HepG2 (cell line): ENCODE data around the gene FNDC7. TPM values are rescaled to one million over a fixed set of nuclear protein-coding genes. Genes with fewer than 3 reads are reported as not detected.
A peak's percentile ranks its signal among the peaks of the same experiment; 100 is the strongest.

ENCODE experiments used
- AFF4 ChIP-seq: sonication (generic); formaldehyde crosslinking; IDR thresholded peaks from 2 replicates; pipeline ENCODE4 v1.4.0; 2020; ENCODE audit warnings: missing genetic modification reagents
- ATRX ChIP-seq: sonication (generic); formaldehyde crosslinking; IDR thresholded peaks from 2 replicates; pipeline ENCODE4 v1.4.0; 2020; ENCODE audit warnings: missing genetic modification reagents, borderline replicate concordance
- CCDC6 ChIP-seq: sonication (generic); formaldehyde crosslinking; IDR thresholded peaks from 2 replicates; pipeline ENCODE4 v1.8.1; 2022; ENCODE audit warnings: mild to moderate bottlenecking, missing genetic modification reagents, moderate library complexity
- DZIP1 ChIP-seq: sonication (generic); formaldehyde crosslinking; IDR thresholded peaks from 2 replicates; pipeline ENCODE4 v1.5.0; 2020; ENCODE audit warnings: mild to moderate bottlenecking, missing genetic modification reagents
- HNRNPL ChIP-seq: fragments of 200-400 bp; formaldehyde crosslinking; IDR thresholded peaks from 2 replicates; pipeline ENCODE4 v1.6.1; 2017; ENCODE audit warnings: mild to moderate bottlenecking, low read depth, low read length
- MED1 ChIP-seq: sonication (generic); formaldehyde crosslinking; IDR thresholded peaks from 2 replicates; pipeline ENCODE4 v1.4.0; 2020; ENCODE audit warnings: missing genetic modification reagents
- NCOR1 ChIP-seq: fragments of 200-600 bp; sonication (generic); IDR thresholded peaks from 2 replicates; pipeline ENCODE4 v1.7.0; 2017; ENCODE audit warnings: antibody characterized with exemption, low read length, borderline replicate concordance
- PAWR ChIP-seq: sonication (generic); formaldehyde crosslinking; IDR thresholded peaks from 2 replicates; pipeline ENCODE4 v1.4.0; 2020; ENCODE audit warnings: missing genetic modification reagents, mild to moderate bottlenecking, borderline replicate concordance
- PCBP2 ChIP-seq: fragments of 200-400 bp; formaldehyde crosslinking; optimal IDR thresholded peaks from 2 replicates; pipeline ENCODE3; 2018; ENCODE audit warnings: low read length, low read depth; ENCODE audit not compliant: poor library complexity, severe bottlenecking
- SRSF4 ChIP-seq: fragments of 200-400 bp; formaldehyde crosslinking; IDR thresholded peaks from one replicate; pipeline ENCODE4 v1.6.1; 2018; ENCODE audit warnings: mild to moderate bottlenecking, low read depth, low read length, moderate library complexity; ENCODE audit not compliant: poor library complexity, severe bottlenecking
- TFDP2 ChIP-seq: sonication (generic); formaldehyde crosslinking; IDR thresholded peaks from 2 replicates; pipeline ENCODE4 v1.4.0; 2020; ENCODE audit warnings: missing genetic modification reagents
- ZFP82 ChIP-seq: sonication (generic); formaldehyde crosslinking; IDR thresholded peaks from 2 replicates; pipeline ENCODE4 v1.5.1; 2020; ENCODE audit warnings: mild to moderate bottlenecking, missing genetic modification reagents, borderline replicate concordance
- ZNF251 ChIP-seq: sonication (generic); formaldehyde crosslinking; IDR thresholded peaks from 2 replicates; pipeline ENCODE4 v1.9.0; 2021; ENCODE audit warnings: mild to moderate bottlenecking, missing genetic modification reagents
- ZNF296 ChIP-seq: sonication (generic); formaldehyde crosslinking; conservative IDR thresholded peaks from 2 replicates; pipeline ENCODE4 v1.5.0; 2020; ENCODE audit warnings: mild to moderate bottlenecking, missing genetic modification reagents
- ZNF563 ChIP-seq: sonication (generic); formaldehyde crosslinking; IDR thresholded peaks from 2 replicates; pipeline ENCODE4 v1.8.0; 2022; ENCODE audit warnings: mild to moderate bottlenecking, moderate library complexity, missing genetic modification reagents
- ZNF782 ChIP-seq: sonication (generic); formaldehyde crosslinking; IDR thresholded peaks from 2 replicates; pipeline ENCODE4 v1.4.0; 2020; ENCODE audit warnings: missing genetic modification reagents, mild to moderate bottlenecking, borderline replicate concordance
- ZXDC ChIP-seq: sonication (generic); formaldehyde crosslinking; IDR thresholded peaks from 2 replicates; pipeline ENCODE4 v1.5.0; 2020; ENCODE audit warnings: mild to moderate bottlenecking, missing genetic modification reagents
- polyA plus RNA-seq, 8 experiments: library from polyadenylated mRNA; depleted of rRNA in 3 of 8; stranded (reverse) in 7 of 8; unstranded in 1 of 8; fragments of >200 nt; fragmentation: Illumina TruSeq in 4 of 8; extraction: Trizol in 4 of 8; gene quantifications; 2 replicates each; pipeline versions ENCODE4 v1.2.1 to v1.2.3, GENCODE V29; 2011 to 2016; ENCODE audit warnings: low read depth in 4 of 8, missing spikeins in 1 of 8, mixed read lengths in 1 of 8; ENCODE audit not compliant: insufficient read depth in 1 of 8
- total RNA-seq, 5 experiments: library from RNA; depleted of rRNA; stranded (reverse); fragments of >200 nt; fragmentation: Illumina TruSeq; extraction: Trizol; gene quantifications; 2 replicates each; pipeline ENCODE4 v1.2.3, GENCODE V29; 2016; ENCODE audit warnings: low read depth in 1 of 5

FNDC7 gene
- total and polyA plus RNA-seq, 2 of the 13 experiments (the other 11 are each of a cell fraction or from before 2014, with no cell fraction given) = 0.03 TPM; not detected in 1

- TF ChIP-seq PAWR (CRISPR knock-in tag) (0 out of 2 replicates have a peak, but pooled peaks have one; percentile 64), TFDP2 (CRISPR knock-in tag) (peak; percentile 53; the same call in 1 of the 2 replicates), CCDC6 (CRISPR knock-in tag) (peak; percentile 74; the same call in 1 of the 2 replicates), ZFP82 (CRISPR knock-in tag) (no peak), DZIP1 (0 out of 2 replicates have a peak, but pooled peaks have one; percentile 51), ZNF563 (CRISPR knock-in tag) (no peak; the same call in 1 of the 2 replicates), SRSF4 (no peak), ZNF251 (CRISPR knock-in tag) (no peak; the same call in 1 of the 2 replicates), ZNF296 (CRISPR knock-in tag) (no peak), ZXDC (CRISPR knock-in tag) (peak; percentile 72; the same call in 1 of the 2 replicates), PCBP2 (no peak), ZNF782 (CRISPR knock-in tag) (peak; percentile 87; the same call in 1 of the 2 replicates), NCOR1 (no peak), AFF4 (CRISPR knock-in tag) (no peak), MED1 (CRISPR knock-in tag) (peak; percentile 75), HNRNPL (0 out of 2 replicates have a peak, but pooled peaks have one; percentile 55), ATRX (CRISPR knock-in tag) (no peak)
Observed at GRCh38 chr1:108691942-108692723, 20.6 kb upstream of the FNDC7 start, which contains the start of gene PRPF38B (continued).
